Ishikawa (cell line): ENCODE data around the gene ARHGAP29.

Experiments used
- RAD21 ChIP-seq: IDR thresholded peaks from 2 replicates; pipeline ENCODE4 v1.6.1; 2012; ENCODE audit warnings: low read depth
- TAF1 ChIP-seq: IDR thresholded peaks from 2 replicates; pipeline ENCODE4 v1.6.1; 2012; ENCODE audit warnings: low read depth, mild to moderate bottlenecking
- TEAD4 ChIP-seq: IDR thresholded peaks from 2 replicates; pipeline ENCODE4 v1.6.1; 2012
- YY1 ChIP-seq: IDR thresholded peaks from 2 replicates; pipeline ENCODE4 v1.6.1; 2012; ENCODE audit warnings: low read depth
- TF ChIP-seq, protein P1 (sequence below): IDR thresholded peaks from 2 replicates; pipeline ENCODE4 v1.6.1; 2012
- TF ChIP-seq, protein P2 (sequence below): IDR thresholded peaks from 2 replicates; pipeline ENCODE4 v1.6.1; 2012; ENCODE audit warnings: low read depth, mild to moderate bottlenecking

DNA sequence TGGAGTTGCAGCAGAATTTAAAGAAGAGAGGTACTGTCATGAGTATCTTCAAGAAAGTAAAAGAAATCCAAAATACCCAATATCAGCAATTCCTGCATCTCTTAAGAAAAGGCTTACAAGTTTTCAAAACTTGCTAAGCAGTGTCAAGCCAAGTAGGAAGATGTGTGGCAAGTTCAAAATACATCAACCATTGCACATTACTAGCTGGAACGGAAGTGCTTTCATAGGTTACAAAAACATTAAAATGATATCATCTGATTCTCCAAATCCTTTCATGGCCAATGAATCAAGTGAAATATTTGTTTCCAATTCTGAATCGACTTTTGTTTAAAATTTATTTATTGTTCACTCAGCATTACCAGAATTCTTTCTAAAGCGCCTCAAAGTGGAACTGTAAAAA, 110.7 kb downstream of the ARHGAP29 start:
- TF ChIP-seq TAF1 (no peak), YY1 (no peak), TEAD4 (no peak), RAD21 (no peak)
- TF ChIP-seq, protein P1, sequence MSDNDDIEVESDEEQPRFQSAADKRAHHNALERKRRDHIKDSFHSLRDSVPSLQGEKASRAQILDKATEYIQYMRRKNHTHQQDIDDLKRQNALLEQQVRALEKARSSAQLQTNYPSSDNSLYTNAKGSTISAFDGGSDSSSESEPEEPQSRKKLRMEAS, result no peak
- TF ChIP-seq, protein P2, sequence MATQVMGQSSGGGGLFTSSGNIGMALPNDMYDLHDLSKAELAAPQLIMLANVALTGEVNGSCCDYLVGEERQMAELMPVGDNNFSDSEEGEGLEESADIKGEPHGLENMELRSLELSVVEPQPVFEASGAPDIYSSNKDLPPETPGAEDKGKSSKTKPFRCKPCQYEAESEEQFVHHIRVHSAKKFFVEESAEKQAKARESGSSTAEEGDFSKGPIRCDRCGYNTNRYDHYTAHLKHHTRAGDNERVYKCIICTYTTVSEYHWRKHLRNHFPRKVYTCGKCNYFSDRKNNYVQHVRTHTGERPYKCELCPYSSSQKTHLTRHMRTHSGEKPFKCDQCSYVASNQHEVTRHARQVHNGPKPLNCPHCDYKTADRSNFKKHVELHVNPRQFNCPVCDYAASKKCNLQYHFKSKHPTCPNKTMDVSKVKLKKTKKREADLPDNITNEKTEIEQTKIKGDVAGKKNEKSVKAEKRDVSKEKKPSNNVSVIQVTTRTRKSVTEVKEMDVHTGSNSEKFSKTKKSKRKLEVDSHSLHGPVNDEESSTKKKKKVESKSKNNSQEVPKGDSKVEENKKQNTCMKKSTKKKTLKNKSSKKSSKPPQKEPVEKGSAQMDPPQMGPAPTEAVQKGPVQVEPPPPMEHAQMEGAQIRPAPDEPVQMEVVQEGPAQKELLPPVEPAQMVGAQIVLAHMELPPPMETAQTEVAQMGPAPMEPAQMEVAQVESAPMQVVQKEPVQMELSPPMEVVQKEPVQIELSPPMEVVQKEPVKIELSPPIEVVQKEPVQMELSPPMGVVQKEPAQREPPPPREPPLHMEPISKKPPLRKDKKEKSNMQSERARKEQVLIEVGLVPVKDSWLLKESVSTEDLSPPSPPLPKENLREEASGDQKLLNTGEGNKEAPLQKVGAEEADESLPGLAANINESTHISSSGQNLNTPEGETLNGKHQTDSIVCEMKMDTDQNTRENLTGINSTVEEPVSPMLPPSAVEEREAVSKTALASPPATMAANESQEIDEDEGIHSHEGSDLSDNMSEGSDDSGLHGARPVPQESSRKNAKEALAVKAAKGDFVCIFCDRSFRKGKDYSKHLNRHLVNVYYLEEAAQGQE, result no peak
